GM12878 (cell line): ENCODE data around the gene MAGIX. TPM values are rescaled to one million over a fixed set of nuclear protein-coding genes. Genes with fewer than 3 reads are reported as not detected.

Experiments used
- ATAC-seq: fragments of 200-7000 bp; cut with Tn5 transposase; 3 replicates; pipeline ENCODE4 v1.9.1; 2020; ENCODE audit warnings: mild to moderate bottlenecking, moderate library complexity
- BruUV-seq: library from RNA; stranded (reverse); fragments of 400-500 nt; replicated peaks from 2 replicates; lab custom pipeline; 2021; lab: Mats Ljungman, UMichigan
- CTCF ChIA-PET: fragments of 300-600 bp; sonication (Branson Sonifier 250); formaldehyde crosslinking; extraction: SDS; loops from one replicate; lab custom pipeline; 2021; ENCODE audit warnings: inconsistent platforms; lab: Yijun Ruan, JAX
- POLR2A ChIA-PET: fragments of 350-600 bp; formaldehyde crosslinking; extraction: SDS; loops from one replicate; lab custom pipeline; 2021; ENCODE audit warnings: inconsistent platforms; lab: Charles Lee
- RAD21 ChIA-PET: fragments of 300-600 bp; sonication (Branson Sonifier 250); formaldehyde crosslinking; loops from one replicate; lab custom pipeline; 2023; ENCODE audit warnings: antibody characterized with exemption; ENCODE audit not compliant: unreplicated experiment; lab: Charles Lee
- SMC1A ChIA-PET: fragments of 300-600 bp; sonication (Branson Sonifier 250); formaldehyde crosslinking; loops from one replicate; lab custom pipeline; 2023; ENCODE audit not compliant: unreplicated experiment, uncharacterized antibody; lab: Charles Lee
- DNase-seq: peaks from one replicate; pipeline ENCODE4 v3.0.0-alpha.2; 2011; ENCODE audit warnings: low read depth, low spot score
- FAIRE-seq: peaks from 3 replicates; lab custom pipeline; 2011; peaks lifted over from hg19 to GRCh38; lab: Jason Lieb, UNC
- H2AFZ ChIP-seq: 2 replicates; pipeline ENCODE4 v1.6.0; 2011; ENCODE audit warnings: low read depth, low read length, control low read depth; ENCODE audit not compliant: control insufficient read depth
- H3K27ac ChIP-seq: 2 replicates; pipeline ENCODE4 v1.5.1; 2011; ENCODE audit warnings: control low read depth; ENCODE audit not compliant: control insufficient read depth, insufficient read depth
- H3K27me3 ChIP-seq, 2 experiments: replicated peaks in 1 of 2; 2 replicates each; pipeline versions ENCODE4 v1.6.0 to v1.6.1; 2011; ENCODE audit warnings: low read length in 1 of 2; ENCODE audit not compliant: control insufficient read depth in 2 of 2, insufficient read depth in 2 of 2
- H3K36me3 ChIP-seq, 2 experiments: 2 replicates each; pipeline ENCODE4 v1.5.1; 2011; ENCODE audit warnings: low read length in 1 of 2; ENCODE audit not compliant: control insufficient read depth in 2 of 2, insufficient read depth in 2 of 2
- H3K4me1 ChIP-seq: 2 replicates; pipeline ENCODE4 v1.6.1; 2011; ENCODE audit warnings: mild to moderate bottlenecking, low read length, moderate library complexity, mixed read lengths; ENCODE audit not compliant: control insufficient read depth, insufficient read depth
- H3K4me2 ChIP-seq: 2 replicates; pipeline ENCODE4 v1.6.0; 2011; ENCODE audit warnings: control low read depth; ENCODE audit not compliant: control insufficient read depth, insufficient read depth
- H3K4me3 ChIP-seq: fragments of 200-600 bp; sonication (generic); 2 replicates; pipeline ENCODE4 v1.5.1; 2016
- H3K79me2 ChIP-seq: 2 replicates; pipeline ENCODE4 v1.6.0; 2011; ENCODE audit warnings: low read length; ENCODE audit not compliant: control insufficient read depth, insufficient read depth
- H3K9ac ChIP-seq: 2 replicates; pipeline ENCODE4 v1.8.0; 2011; ENCODE audit warnings: low read length, control low read depth, mixed read lengths; ENCODE audit not compliant: control insufficient read depth, insufficient read depth
- H3K9me3 ChIP-seq: replicated peaks from 3 replicates; pipeline ENCODE4 v1.5.1; 2011; ENCODE audit warnings: mild to moderate bottlenecking, low read length; ENCODE audit not compliant: control insufficient read depth, insufficient read depth
- H4K20me1 ChIP-seq: 2 replicates; pipeline ENCODE4 v1.6.0; 2011; ENCODE audit not compliant: control insufficient read depth, insufficient read depth
- WGBS: methylation state at CpG from one replicate; pipeline ENCODE4 v1.1.6; 2016; ENCODE audit warnings: low lambda C conversion rate; ENCODE audit not compliant: insufficient replicate concordance, insufficient coverage; ENCODE audit errors: missing lambda C conversion rate; 5-methylcytosine and 5-hydroxymethylcytosine counted together
- in situ Hi-C: fragments of 300-500 bp; cut with MboI; formaldehyde crosslinking; loops from 9 replicates; pipeline ENCODE4 v1.14.3; 2018; ENCODE audit warnings: mixed read lengths
- intact Hi-C: fragments of 100-400 bp; cut with micrococcal nuclease; formaldehyde crosslinking; loops from one replicate; pipeline ENCODE4 v1.14.2; 2022; ENCODE audit not compliant: unreplicated experiment
- polyA plus RNA-seq, 11 experiments: library from polyadenylated mRNA; depleted of rRNA in 4 of 11; unstranded in 6 of 11; stranded (reverse) in 5 of 11; fragments of >200 nt; fragmentation: Nextera tagmentation in 4 of 11; fragmentation: Illumina TruSeq in 1 of 11; extraction: Ambion mirVana in 4 of 11; extraction: Trizol in 1 of 11; gene quantifications; 1 replicate in 1 of 11; 2 replicates in 10 of 11; pipeline versions ENCODE4 v1.2.1 to v1.2.3, GENCODE V29; 2011 to 2016; ENCODE audit warnings: inconsistent platforms in 2 of 11, missing spikeins in 2 of 11, low read depth in 1 of 11
- total RNA-seq, 4 experiments: library from RNA; depleted of rRNA in 3 of 4; stranded (reverse); fragments of >200 nt in 3 of 4; fragmentation: Illumina TruSeq in 1 of 4; extraction: Trizol in 1 of 4; gene quantifications; 2 replicates each; pipeline versions ENCODE4 v1.2.1 to v1.2.3, GENCODE V29; 2013 to 2021
- TF ChIP-seq, protein P1 (sequence below): IDR thresholded peaks from 2 replicates; pipeline ENCODE4 v1.6.1; 2011; ENCODE audit warnings: mild to moderate bottlenecking, low read depth, low read length, moderate library complexity; ENCODE audit not compliant: insufficient replicate concordance
- TF ChIP-seq, protein P2 (sequence below), 3 experiments: IDR thresholded peaks in 2 of 3; conservative IDR thresholded peaks in 1 of 3; 2 replicates each; pipeline ENCODE4 v1.5.1; 2011; ENCODE audit warnings: low read depth in 3 of 3, low read length in 3 of 3, mild to moderate bottlenecking in 3 of 3, control low read depth in 2 of 3, moderate library complexity in 2 of 3, inconsistent platforms in 1 of 3, mixed read lengths in 1 of 3; ENCODE audit not compliant: control insufficient read depth in 2 of 3, insufficient read depth in 1 of 3; ENCODE audit errors: extremely low read depth in 1 of 3
- TF ChIP-seq, protein P3 (sequence below): fragments of 450-650 bp; IDR thresholded peaks from 2 replicates; pipeline ENCODE4 v1.6.1; 2016; ENCODE audit warnings: mild to moderate bottlenecking

MAGIX gene
- total and polyA plus RNA-seq, 10 of the 15 experiments (the other 5 are each of a cell fraction or from before 2014, with no cell fraction given) = 0.03 to 2.5 (median 0.82) TPM

DNA sequence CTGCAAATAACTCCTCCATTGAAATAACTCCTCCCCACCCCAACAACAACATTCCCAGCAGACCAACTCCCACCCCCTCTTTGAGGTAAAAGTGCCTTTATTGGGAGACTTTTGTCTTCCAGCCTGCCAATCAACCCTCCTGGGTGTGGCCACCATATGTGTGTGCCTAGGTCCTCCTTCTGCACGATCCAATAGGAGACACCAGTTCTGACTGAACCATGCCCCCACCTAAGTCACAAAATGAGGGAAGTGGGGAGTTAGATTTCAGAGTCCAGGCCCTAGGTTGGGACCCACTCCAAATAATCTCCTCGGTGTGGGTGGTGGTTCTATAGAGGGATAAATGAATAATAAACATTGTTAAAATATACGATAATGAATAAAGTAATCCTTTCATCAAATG is 12.2 kb downstream of the MAGIX start:
- SMC1A ChIA-PET = no interaction called here
- Histone ChIP-seq H3K4me1 (peaks cover 6% of the 10 kb centered on the region; the same call in 1 of the 2 replicates), H3K27ac (no peak overlapping the region), H3K4me2 (no peak overlapping the region), H3K36me3 (no peaks in the 10 kb centered on the region; a peak in 3 of 4 replicates), H3K4me3 (no peak overlapping the region), H3K9me3 (no peaks in the 10 kb centered on the region; the same call in 2 of the 3 replicates), H3K27me3 (no peaks in the 10 kb centered on the region), H2AFZ (no peak overlapping the region), H4K20me1 (no peaks in the 10 kb centered on the region), H3K79me2 (peaks cover 6% of the 10 kb centered on the region), H3K9ac (no peak overlapping the region)
- CTCF ChIA-PET = no interaction called here
- RAD21 ChIA-PET = no interaction called here
- no TSS peak for BruUV-seq
- ATAC-seq = no peak
- intact Hi-C loops = no loop called here
- TF ChIP-seq, protein P1, sequence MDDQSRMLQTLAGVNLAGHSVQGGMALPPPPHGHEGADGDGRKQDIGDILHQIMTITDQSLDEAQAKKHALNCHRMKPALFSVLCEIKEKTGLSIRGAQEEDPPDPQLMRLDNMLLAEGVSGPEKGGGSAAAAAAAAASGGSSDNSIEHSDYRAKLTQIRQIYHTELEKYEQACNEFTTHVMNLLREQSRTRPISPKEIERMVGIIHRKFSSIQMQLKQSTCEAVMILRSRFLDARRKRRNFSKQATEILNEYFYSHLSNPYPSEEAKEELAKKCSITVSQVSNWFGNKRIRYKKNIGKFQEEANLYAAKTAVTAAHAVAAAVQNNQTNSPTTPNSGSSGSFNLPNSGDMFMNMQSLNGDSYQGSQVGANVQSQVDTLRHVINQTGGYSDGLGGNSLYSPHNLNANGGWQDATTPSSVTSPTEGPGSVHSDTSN = no peak
- TF ChIP-seq, protein P2, sequence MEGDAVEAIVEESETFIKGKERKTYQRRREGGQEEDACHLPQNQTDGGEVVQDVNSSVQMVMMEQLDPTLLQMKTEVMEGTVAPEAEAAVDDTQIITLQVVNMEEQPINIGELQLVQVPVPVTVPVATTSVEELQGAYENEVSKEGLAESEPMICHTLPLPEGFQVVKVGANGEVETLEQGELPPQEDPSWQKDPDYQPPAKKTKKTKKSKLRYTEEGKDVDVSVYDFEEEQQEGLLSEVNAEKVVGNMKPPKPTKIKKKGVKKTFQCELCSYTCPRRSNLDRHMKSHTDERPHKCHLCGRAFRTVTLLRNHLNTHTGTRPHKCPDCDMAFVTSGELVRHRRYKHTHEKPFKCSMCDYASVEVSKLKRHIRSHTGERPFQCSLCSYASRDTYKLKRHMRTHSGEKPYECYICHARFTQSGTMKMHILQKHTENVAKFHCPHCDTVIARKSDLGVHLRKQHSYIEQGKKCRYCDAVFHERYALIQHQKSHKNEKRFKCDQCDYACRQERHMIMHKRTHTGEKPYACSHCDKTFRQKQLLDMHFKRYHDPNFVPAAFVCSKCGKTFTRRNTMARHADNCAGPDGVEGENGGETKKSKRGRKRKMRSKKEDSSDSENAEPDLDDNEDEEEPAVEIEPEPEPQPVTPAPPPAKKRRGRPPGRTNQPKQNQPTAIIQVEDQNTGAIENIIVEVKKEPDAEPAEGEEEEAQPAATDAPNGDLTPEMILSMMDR (IDR thresholded peaks at IDR 0.05 in 2 of 3, conservative IDR thresholded peaks at IDR 0.05 in 1 of 3; ENCODE audit: control insufficient read depth in 2 of 3, extremely low read depth in 1 of 3, insufficient read depth in 1 of 3, low read depth in 3 of 3, low read length in 3 of 3) = no peak
- TF ChIP-seq, protein P3, sequence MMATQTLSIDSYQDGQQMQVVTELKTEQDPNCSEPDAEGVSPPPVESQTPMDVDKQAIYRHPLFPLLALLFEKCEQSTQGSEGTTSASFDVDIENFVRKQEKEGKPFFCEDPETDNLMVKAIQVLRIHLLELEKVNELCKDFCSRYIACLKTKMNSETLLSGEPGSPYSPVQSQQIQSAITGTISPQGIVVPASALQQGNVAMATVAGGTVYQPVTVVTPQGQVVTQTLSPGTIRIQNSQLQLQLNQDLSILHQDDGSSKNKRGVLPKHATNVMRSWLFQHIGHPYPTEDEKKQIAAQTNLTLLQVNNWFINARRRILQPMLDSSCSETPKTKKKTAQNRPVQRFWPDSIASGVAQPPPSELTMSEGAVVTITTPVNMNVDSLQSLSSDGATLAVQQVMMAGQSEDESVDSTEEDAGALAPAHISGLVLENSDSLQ = peak; percentile 53; the same call in 1 of the 2 replicates
- no peak for DNase-seq
- no peak for FAIRE-seq
- in situ Hi-C loops = no loop called here
- POLR2A ChIA-PET = interaction anchor here (0.6 kb wide), 1 partner anchor 75 kb away, joined by 3 read pairs; no protein-coding TSS in a partner anchor
- WGBS = 76% methylated on average over 3 of the region's 3 CpGs
